NCI-H524 (cell line): ENCODE data around the gene ONECUT1.

ENCODE experiments used
- DNase-seq, 2 experiments: peaks; one replicate each; lab custom pipeline; 2025; lab: John Stamatoyannopoulos, UW

Gene ONECUT1

GRCh38 chr15:52731732-52732470 lies 58.2 kb downstream of the ONECUT1 start:
- DNase-seq: no peak

DNA sequence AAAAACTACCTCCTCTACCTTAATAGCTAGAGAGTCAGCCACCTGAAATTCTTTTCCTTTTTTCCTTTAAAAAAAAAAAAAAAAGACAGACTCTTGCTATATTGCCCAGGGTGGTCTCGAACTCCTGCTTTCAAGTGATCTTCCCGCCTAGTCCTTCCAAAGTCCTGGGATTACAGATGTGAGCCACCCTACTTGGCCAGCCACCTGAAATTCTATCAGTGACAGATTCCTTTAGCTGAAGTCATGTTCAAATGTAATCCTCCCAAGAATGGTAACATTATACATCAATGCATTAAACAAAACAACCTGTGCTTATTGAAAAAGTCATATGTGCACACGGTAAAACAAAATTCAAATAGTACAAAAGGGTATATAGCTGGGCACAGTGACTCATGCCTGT lies 59.1 kb downstream of the ONECUT1 start:
- no peak for DNase-seq

DNA sequence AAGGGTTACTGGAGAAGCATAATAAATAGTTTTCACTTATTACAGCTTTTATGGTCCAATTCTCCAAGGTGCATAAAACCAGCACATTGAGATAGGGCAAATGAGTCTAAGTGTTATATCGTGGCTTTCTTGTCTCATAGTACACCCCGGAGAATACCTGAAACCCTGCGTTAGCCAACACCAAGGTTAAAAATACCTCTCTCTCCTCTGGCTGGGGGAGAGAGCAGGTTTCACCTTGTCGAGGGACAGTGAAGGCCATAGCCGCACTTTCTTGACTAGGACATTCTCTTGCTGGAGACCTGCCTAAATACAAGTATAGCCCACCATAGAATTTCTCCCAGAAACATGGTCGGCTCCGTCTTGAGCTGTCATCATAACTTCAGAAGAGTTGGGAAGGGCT lies 59.5 kb downstream of the ONECUT1 start:
- no peak for DNase-seq

GRCh38 chr15:52730173-52730572 lies 60.0 kb downstream of the ONECUT1 start:
- DNase-seq: no peak

GRCh38 chr15:52728899-52729298 lies 61.2 kb downstream of the ONECUT1 start:
- DNase-seq: no peak

DNA sequence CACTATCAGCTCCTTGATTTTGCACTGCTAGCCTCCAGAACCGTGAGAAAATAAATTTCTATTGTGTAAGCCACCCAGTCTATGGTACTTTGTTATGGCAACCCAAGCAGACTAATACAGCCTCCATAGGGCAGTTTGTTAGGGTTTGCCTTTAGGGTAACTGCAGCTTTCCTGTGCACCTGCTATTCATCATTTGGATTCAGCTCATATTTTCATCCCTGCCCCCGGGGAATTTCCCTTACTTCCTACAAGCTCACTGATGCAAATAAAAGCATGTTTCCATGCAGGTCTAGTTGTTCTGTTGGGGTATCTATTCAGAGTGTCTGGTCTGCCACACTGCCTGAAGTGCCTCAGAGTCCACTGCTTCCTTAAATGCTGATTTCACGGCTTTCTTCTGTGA lies 62.3 kb downstream of the ONECUT1 start:
- no peak for DNase-seq

- no peak for DNase-seq
These were observed 63.9 kb downstream of the ONECUT1 start for GRCh38 chr15:52726195-52726594.

DNA sequence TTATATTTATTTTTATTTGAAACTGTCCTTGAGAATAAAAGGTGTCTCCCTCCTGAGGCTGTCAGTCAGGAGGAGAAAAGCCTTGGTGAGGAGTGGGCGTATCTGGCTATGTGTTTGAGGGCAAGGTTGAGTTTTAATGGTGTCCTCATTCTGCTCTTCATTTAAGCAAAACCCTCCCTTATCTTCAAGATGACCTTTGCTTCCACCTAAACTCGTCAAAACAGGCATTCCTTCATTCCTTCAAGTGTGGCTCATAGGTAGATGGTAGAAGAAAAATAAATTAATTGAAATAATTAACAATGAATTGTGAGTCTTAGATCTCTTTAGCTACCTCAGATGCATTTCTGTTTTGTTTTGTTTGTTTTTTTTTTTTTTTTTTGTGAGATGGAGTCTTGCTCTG lies 71.6 kb downstream of the ONECUT1 start:
- DNase-seq: no peak

GRCh38 chr15:52717924-52718323 lies 72.2 kb downstream of the ONECUT1 start:
- DNase-seq: no peak

- no peak for DNase-seq
These were observed 72.7 kb downstream of the ONECUT1 start for GRCh38 chr15:52717481-52717880.

DNA sequence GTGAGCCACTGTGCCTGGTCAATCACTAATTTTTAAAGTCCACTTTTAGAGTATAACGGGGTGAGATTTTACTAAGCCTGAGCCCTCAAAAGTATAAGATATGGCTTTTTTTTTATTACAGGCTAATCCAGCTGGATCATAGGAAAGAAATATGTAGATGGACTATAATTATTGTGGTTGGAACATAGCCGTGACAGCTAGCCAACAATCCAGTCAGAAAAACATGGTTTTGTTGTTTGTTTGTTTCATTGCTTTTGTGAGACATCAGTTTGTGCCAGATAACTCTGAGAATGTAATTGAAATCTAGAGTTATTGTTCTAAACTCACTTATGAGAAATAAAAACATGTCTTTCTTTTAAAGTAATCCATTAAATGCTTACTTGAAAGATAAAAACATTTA lies 73.6 kb downstream of the ONECUT1 start:
- no peak for DNase-seq

- DNase-seq: no peak
These were observed 74.7 kb downstream of the ONECUT1 start for GRCh38 chr15:52715411-52715810.

- no peak for DNase-seq
These were observed 75.2 kb downstream of the ONECUT1 start for GRCh38 chr15:52714968-52715367.

DNA sequence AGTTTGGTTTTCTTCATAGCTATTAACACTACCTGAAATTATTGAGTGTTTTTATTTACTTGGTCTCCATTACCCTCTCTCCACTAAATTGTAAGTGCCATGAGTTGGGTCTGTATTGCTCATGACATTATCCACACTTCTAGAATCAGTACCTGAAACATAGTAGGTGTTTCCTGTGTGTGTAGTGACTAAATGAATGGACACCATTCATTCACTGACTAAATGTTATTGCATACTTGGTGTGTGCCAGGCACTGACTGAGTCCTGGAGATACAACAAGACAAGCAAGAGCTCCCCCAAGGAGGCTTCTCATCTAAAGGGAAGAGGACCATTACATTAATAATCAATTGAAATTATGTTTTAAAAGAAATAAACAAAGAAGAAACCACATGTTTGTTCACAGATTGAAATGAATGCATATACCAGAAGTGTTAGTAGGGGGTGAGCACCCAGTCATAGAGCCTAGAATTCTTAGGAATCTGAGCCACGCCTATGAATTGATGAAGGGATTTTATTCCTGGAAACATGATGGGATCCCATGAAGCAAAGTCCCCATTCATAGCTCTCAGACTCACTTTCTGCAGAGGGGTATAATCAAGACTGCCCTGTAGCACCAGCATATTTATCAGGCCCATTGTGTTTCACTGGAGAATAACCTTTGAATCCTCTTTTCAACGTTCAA lies 79.3 kb downstream of the ONECUT1 start:
- DNase-seq: no peak

- DNase-seq: no peak
These were observed 80.0 kb downstream of the ONECUT1 start for GRCh38 chr15:52710050-52710707.

- no peak for DNase-seq
These were observed 80.8 kb downstream of the ONECUT1 start for GRCh38 chr15:52709187-52709981.
